HG02623 (cell line): Measurements from ENCODE around the gene MRPS18C.

ENCODE experiments used
- ATAC-seq: cut with Tn5 transposase; IDR thresholded peaks from one replicate; pipeline ENCODE4 v1.9.1; 2021; ENCODE audit warnings: moderate library complexity; ENCODE audit not compliant: unreplicated experiment

Gene MRPS18C

GRCh38 chr4:83455281-83456183 lies at the start of gene MRPS18C, which contains the start of gene HELQ:
Gene MRPS18C (plus strand): TSS chr4:83456058. CDS start chr4:83456078, 20 bp downstream.
Gene HELQ (minus strand): TSS chr4:83455823. CDS start chr4:83455693, 130 bp downstream.
- ATAC-seq: peak; percentile 91

DNA sequence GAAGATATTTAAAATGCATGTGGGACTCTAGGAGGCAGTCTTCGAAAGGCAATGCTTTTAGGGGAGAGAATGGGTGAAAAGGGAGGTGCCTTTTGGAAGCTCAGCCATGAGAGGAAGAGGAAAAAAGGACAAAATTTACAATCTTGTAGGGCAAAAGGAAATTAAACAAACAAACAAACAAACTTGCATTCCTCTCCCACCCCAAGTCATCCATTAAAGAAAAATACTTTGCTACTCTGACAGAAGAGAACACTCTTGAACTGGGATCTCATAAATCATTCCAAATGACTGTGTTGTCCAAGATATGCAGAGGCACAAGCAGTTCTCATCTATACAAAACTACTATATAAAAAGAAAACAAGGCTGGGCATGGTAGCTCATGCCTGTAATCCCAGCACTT lies 47.0 kb upstream of the MRPS18C start:
- no peak for ATAC-seq

DNA sequence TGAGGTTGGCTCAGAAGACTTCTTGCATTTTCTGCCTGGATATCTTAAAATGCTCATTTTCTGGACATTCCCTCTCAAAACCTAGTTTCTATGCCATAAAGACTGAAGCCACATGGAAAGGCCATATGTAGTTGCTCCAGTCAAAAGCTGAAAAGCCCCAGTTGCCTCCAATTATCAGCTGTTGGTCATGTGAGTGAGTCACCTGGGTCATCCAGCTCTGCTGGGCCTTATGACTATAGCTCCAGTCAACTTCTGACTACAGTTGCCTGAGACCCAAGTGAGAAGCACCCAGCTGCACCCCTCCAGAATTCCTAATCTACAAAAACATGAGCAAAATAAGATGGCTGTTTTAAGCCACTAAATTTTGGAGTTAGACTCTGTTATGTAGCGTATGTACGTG lies 42.2 kb upstream of the MRPS18C start:
- ATAC-seq: no peak

DNA sequence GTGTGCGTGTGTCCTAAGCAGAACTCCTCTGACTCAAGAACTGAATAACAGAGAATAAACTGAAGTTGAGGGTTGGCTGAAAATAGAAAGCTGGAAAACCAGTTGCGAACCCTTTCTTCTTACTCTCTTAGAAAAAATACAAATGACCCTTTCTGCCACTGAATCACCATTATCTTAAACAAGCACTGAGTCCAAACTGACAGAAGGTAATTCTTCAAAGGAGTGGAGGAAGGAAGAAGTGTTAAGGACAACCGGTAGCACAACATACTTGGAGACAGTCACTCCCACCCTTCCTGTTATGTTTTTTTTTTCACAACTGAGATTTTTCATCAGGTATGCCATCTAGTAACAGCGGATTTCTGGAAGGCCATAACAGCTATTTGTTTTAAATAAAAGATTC lies 38.3 kb upstream of the MRPS18C start:
- no peak for ATAC-seq

- no peak for ATAC-seq
These were observed 37.6 kb upstream of the MRPS18C start for GRCh38 chr4:83418211-83418610.

- ATAC-seq: no peak
These were observed 24.7 kb upstream of the MRPS18C start for GRCh38 chr4:83431200-83431599.

- ATAC-seq: no peak
These were observed 19.2 kb upstream of the MRPS18C start for GRCh38 chr4:83436680-83437079.

GRCh38 chr4:83438719-83439118 lies 17.1 kb upstream of the MRPS18C start:
- no peak for ATAC-seq

GRCh38 chr4:83440148-83440814 lies 15.6 kb upstream of the MRPS18C start:
- no peak for ATAC-seq

DNA sequence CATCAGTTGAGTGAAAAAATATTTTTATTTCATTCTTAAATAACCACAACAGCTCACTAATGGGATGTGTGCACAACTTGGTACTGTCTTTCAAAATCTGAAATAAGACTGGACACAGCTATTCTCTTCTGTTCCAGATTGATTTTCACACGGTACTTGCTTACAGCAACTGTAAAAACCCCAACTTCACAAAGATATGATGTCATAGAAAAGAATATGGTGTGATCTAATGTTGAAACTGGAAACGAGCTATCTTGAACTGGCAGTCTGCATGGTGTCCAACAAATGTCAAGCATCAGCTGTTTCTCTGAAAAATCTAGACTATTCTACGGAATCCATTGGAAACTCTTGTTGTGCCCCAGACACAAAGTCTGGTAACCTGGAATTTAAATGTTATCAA lies 15.0 kb upstream of the MRPS18C start:
- ATAC-seq: no peak

- ATAC-seq: no peak
These were observed 6.8 kb upstream of the MRPS18C start for GRCh38 chr4:83449009-83449408.

GRCh38 chr4:83454686-83455085 lies 1.2 kb upstream of the MRPS18C start:
- no peak for ATAC-seq

- no peak for ATAC-seq
These were observed 285 bp downstream of the MRPS18C start for GRCh38 chr4:83456184-83456501.

DNA sequence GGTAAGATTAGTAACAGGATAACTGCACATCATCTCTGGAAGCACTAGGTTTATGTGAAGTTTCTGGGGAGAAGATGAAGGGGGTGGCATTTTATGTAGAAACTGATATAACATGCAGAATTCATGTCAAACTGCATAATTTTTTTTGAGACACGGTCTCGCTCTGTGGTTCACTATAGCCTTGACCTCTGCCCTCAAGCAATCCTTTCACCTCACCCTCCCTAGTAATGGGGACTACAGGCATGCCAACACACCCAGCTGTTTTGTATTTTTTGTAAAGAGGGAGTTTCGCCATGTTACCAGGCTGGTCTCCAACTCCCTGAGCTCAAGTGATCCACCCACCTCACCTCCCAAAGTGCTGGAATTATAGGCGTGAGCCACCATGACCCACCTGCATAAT lies 17.6 kb downstream of the MRPS18C start:
- no peak for ATAC-seq

DNA sequence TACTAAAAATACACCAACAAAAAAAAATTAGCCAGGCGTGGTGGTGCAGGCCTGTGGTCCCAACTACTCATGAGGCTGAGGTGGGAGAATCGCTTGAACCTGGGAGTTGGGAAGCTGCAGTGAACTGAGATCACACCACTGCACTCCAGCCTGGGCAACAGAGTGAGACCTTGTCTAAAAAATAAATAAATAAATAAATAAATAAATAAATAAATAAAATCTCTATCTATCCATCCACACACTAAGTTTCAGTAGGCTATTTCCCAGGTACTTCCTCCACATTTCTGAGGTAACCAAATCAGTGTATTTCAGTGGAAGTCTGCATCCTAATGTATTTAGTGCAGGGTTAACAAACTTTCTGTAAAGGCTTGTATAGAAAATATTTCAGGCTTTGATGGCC lies 18.1 kb downstream of the MRPS18C start:
- no peak for ATAC-seq

GRCh38 chr4:83484500-83485461 lies 28.9 kb downstream of the MRPS18C start, which contains the start of gene ABRAXAS1:
Gene ABRAXAS1 (minus strand): TSS chr4:83485100. CDS start chr4:83485072, 28 bp downstream.
- ATAC-seq: peak; percentile 95

GRCh38 chr4:83486457-83487129 lies 30.7 kb downstream of the MRPS18C start:
- no peak for ATAC-seq

DNA sequence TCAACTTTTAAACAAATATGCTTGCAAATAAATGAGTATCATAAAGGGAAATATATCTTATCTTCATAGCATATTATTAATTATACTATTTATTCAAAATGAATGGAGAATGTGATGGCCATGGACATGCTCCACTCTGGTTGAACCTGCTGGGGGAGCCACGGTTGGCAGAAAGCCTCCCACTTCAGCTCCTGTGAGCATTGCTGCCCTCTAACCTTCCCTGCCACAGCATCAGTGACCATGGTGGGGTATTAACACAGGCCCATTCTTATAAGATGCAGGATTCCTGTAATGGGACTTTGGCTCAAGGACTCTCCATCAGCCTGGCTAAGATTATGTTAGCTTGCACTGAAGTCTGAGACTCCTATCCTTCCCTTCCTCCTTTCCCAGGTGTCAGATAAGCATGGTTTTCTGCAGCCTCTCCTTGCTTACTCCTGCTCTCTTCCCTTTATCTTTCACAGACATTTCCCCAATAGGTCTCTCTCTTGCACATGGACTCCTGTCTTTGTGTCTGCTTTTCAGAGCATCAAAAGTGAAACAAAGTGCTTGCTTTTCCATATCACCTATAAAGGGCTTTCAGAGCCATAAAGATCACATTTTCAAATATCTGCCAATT lies 34.0 kb downstream of the MRPS18C start:
- ATAC-seq: no peak

DNA sequence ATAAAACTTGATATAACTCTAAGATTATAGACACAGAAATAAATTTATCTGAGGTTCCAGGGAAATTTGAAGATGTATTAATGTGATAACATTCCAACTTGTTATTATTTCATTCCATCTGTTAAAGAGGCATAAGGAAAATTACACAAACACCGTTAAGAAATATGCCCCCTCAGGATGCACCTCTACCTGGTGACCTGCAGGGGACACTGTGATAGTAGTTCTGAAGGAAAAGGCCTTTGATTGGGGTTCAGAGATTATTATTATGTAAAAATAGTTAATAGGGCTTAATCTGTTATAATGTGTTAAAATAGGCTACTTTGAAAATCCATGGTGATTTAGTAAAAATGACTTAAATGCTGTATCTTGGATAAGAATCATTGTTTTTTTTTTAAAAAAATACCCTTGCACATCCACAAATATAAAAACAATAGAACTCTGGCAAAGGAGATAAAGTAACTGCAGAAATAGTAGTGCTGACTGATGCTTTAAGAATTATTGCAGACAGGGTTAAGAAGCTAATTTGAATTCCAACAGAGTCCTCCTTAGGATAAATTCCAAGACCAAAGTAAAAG lies 35.1 kb downstream of the MRPS18C start:
- peak; percentile 83 for ATAC-seq
